Measurements from ENCODE around the gene AMZ2. TPM values are rescaled to one million over a fixed set of nuclear protein-coding genes. Genes with fewer than 3 reads are reported as not detected.
"Not testable (repeated sequence)": the region's sequence is repeated elsewhere in the genome, so short reads cannot be mapped to it uniquely, and the experiment has no call there.

AMZ2 gene
- 100 to 1,000 TPM; 120 to 134 TPM for total RNA-seq

- H3K4me1 Mint-ChIP-seq, result peaks cover 43% of the 10 kb centered on the region
- DNase-seq, result peak; percentile 98
- no peaks in the 10 kb centered on the region for H3K27me3 Mint-ChIP-seq
- peak within 1 kb of the TSS; percentile 93 for H3K4me3 Mint-ChIP-seq
- H3K9me3 Mint-ChIP-seq, result no peaks in the 10 kb centered on the region
- peak within 1 kb of the TSS; percentile 99 for H3K27ac Mint-ChIP-seq
- peaks cover 26% of the 10 kb centered on the region for H3K36me3 Mint-ChIP-seq
These were observed at the start of gene AMZ2 for GRCh38 chr17:68247445-68248198. Gene AMZ2, plus strand, starts transcription at chr17:68248043. Its CDS starts 2,145 bp downstream, at chr17:68250188.

DNA sequence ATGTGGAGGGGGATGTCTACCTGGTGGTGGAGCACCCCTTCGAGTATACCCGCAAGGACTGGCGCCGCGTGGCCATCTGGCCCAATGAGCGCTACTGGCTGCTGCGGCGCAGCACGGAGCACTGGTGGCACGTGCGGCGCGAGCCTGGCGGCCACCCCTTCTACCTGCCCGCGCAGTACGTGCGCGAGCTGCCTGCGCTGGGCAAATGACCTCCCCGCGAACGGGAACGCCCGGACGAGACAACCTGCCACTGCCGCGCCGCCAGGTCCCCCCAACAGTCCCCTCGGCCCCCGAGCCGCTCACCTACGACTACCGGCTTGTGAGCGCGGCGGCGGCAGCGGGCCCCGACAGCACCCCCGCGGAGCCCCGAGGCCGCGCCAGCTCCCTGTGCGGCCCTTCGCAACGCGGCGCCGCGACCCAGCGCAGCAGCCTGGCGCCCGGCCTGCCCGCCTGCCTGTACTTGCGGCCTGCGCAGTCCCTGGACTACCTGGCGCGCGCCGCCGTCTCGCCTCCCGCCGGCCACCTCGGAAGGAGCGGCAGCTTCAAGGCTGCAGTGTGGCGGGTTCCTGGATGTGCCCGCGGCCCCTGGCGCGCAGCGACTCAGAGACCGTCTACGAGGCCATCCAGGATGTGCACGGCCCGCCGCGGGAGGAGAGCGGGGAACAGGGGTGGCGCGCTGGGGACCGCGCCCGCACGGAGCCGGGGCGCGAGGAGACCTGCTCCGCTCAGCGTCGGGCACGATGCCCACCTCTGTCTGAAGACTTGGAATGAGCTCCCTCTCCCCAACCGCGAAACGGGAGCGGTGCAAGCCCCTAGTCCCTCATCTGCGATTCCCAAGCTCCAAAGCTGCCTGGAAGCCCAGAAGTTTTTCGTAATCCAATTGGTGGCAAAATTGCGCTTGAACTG is 48.7 kb upstream of the AMZ2 start:
- Mint-ChIP-seq H3K4me3 (peak overlapping the region; percentile 52), H3K36me3 (no peaks in the 10 kb centered on the region), H3K4me1 (peaks cover 19% of the 10 kb centered on the region), H3K27me3 (peaks cover 66% of the 10 kb centered on the region), H3K27ac (no peak overlapping the region), H3K9me3 (no peaks in the 10 kb centered on the region)
- peak; percentile 53 for DNase-seq

- H3K27me3 Mint-ChIP-seq, result peaks cover 70% of the 10 kb centered on the region
- peak overlapping the region; percentile 25 for H3K27ac Mint-ChIP-seq
- H3K4me1 Mint-ChIP-seq, result peaks cover 22% of the 10 kb centered on the region
- no peaks in the 10 kb centered on the region for H3K36me3 Mint-ChIP-seq
- DNase-seq, result no peak
- no peaks in the 10 kb centered on the region for H3K9me3 Mint-ChIP-seq
- H3K4me3 Mint-ChIP-seq, result peak overlapping the region; percentile 52
These were observed 47.8 kb upstream of the AMZ2 start for GRCh38 chr17:68199837-68200688.

GRCh38 chr17:68200689-68201417 is 47.0 kb upstream of the AMZ2 start:
- Mint-ChIP-seq H3K9me3 (no peaks in the 10 kb centered on the region), H3K4me3 (peak overlapping the region; percentile 52), H3K27ac (peak overlapping the region; percentile 25), H3K36me3 (no peaks in the 10 kb centered on the region), H3K4me1 (peaks cover 22% of the 10 kb centered on the region), H3K27me3 (peaks cover 62% of the 10 kb centered on the region)
- peak; percentile 78 for DNase-seq

GRCh38 chr17:68201418-68201771 is 46.4 kb upstream of the AMZ2 start:
- H3K9me3 Mint-ChIP-seq, H3K27ac Mint-ChIP-seq, H3K36me3 Mint-ChIP-seq, DNase-seq, H3K4me3 Mint-ChIP-seq: not testable (repeated sequence)
- peaks cover 58% of the 10 kb centered on the region for H3K27me3 Mint-ChIP-seq
- H3K4me1 Mint-ChIP-seq, result peaks cover 25% of the 10 kb centered on the region

DNA sequence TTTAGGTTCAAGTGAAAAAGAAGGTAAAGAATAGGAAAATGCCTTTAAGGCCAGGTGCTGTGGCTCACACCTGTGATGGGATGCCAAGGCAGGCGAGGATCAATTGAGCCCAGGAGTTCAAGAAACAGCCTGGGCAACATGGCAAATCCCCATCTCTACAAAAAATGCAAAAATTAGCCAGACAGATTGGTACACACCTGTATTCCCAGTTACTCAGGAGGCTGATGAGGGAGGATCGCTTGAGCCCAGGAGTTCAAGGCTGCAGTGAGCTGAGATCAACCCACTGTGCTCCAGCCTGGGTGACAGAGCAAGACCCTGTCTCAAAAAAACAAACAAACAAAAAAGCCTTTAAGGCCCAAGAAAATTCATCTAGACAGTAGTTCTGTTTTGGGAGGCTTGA is 45.5 kb upstream of the AMZ2 start:
- H3K4me3 Mint-ChIP-seq, DNase-seq, H3K9me3 Mint-ChIP-seq, H3K36me3 Mint-ChIP-seq, H3K27ac Mint-ChIP-seq: not testable (repeated sequence)
- Mint-ChIP-seq H3K27me3 (peaks cover 49% of the 10 kb centered on the region), H3K4me1 (peaks cover 33% of the 10 kb centered on the region)

DNA sequence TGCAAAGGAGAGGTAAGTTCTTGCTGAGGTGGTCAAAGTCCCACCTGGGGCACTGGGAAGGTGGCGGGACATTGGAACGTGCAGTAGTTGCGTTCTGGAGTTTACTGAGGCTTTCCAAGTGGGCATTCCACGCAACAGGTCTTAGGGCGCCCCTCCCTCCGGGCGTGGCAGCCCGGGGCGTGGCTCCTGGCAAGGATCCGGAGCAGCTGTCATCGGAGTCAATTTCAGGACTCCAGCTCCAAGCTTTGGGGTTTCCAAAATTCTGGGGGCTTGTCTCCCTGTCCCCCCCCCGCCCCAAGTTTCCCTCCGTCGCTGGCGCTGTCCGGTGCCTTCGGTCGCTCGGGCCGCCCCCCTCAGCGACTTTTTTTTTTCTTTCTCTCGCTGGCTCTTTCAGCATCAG is 43.1 kb upstream of the AMZ2 start:
- H3K36me3 Mint-ChIP-seq, result no peaks in the 10 kb centered on the region
- peaks cover 29% of the 10 kb centered on the region for H3K4me1 Mint-ChIP-seq
- H3K27me3 Mint-ChIP-seq, result peaks cover 27% of the 10 kb centered on the region
- H3K9me3 Mint-ChIP-seq, result no peaks in the 10 kb centered on the region
- H3K27ac Mint-ChIP-seq, result no peak overlapping the region
- H3K4me3 Mint-ChIP-seq, result peak overlapping the region; percentile 94
- no peak for DNase-seq

DNA sequence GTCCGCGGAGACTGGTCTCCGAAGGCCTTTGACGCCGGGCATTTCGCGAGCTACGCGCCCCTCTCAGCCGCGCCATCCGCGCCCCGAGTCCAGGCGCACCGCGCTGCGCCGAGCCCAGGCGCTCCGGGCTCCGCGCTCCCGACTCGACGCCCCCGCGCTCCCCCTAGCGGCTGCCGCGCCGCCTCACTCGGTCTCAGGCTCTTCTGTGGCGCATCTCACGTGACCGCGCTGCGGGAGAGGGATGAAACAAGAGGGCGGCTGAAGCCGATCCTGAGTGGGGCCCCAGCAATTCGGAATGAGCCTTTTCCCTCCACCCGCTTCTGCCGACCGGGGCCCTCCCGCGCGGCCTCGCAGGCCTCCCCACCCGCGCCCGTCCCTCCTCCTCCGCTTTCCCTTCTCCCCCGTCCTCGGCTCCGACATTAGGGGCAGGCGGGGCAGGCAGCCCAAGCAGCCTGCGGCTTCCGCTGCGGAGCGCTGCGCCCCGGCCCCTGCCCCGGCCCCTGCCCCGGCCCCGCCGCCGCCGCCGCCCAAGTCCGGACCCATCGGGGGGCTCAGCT is 42.5 kb upstream of the AMZ2 start:
- H3K36me3 Mint-ChIP-seq, result peaks cover 3% of the 10 kb centered on the region
- DNase-seq, result peak; percentile 95
- peaks cover 23% of the 10 kb centered on the region for H3K4me1 Mint-ChIP-seq
- H3K27ac Mint-ChIP-seq, result peak overlapping the region; percentile 82
- H3K27me3 Mint-ChIP-seq, result peaks cover 21% of the 10 kb centered on the region
- H3K4me3 Mint-ChIP-seq, result peak overlapping the region; percentile 94
- H3K9me3 Mint-ChIP-seq, result no peaks in the 10 kb centered on the region

DNA sequence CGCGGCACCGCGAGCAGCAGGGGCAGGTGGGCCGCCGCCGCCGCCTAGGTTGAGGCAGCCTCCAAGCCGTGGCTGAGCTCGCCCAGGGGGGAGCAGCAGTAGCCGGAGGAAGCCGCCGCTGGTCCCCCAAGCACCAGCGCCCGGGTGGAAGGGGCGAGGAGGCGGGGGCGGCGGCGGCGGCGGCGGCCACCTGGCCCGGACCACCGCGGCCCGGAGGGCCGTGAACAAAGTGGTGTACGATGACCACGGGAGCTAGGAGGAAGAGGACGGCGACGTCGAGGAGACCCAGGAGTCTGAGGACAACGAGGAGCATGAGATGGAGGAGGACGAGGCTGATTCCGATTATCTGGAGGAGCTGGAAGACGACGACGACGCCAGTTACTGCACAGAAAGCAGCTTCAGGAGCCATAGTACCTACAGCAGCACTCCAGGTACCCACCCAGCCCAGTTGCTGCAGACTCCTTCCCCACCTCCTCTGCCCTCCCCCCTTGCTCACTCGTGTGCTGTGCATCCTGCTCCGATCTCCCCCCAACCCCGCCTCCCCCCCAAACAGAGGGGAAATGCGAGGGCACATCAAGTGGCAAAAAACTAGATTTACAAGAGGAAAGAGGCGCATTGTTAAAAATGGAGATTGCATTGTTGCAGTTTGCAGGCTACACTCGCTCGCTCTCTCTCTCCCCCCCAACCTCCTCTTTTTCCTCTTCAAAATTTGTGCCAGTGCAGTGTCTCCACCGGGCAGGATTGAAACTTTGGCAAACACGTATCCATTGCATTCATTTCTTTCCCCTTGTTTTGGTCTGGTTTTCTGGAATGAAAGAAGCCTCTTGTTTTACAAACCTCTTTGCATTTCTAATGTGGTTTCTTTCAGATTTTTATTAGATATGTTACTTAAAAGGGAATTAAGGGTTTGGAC is 41.8 kb upstream of the AMZ2 start:
- Mint-ChIP-seq H3K27me3 (peaks cover 17% of the 10 kb centered on the region), H3K36me3 (peaks cover 6% of the 10 kb centered on the region), H3K4me3 (peak overlapping the region; percentile 94), H3K27ac (peak overlapping the region; percentile 88), H3K4me1 (peaks cover 22% of the 10 kb centered on the region), H3K9me3 (no peaks in the 10 kb centered on the region)
- peak; percentile 22 for DNase-seq

DNA sequence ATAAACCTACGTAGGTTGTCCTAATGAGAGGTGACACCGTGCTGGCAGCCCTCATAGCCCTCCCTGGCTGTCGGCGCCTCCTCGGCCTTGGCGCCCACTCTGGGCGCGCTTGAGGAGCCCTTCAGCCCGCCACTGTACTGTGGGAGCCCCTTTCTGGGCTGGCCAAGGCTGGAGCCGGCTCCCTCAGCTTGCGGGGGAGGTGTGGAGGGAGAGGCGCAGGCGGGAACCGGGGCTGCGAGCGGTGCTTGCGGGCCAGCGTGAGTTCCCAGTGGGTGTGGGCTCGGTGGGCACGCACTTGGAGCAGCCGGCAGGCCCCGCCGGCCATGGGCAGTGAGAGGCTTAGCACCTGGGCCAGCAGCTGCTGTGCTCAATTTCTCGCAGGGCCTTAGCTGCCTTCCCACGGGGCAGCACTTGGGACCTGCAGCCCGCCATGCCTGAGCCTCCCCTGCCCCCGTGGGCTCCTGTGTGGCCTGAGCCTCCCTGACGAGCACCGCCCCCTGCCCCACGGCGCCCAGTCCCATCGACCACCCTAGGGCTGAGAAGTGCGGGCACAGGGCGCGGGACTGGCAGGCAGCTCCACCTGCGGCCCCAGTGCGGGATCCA is 40.1 kb upstream of the AMZ2 start:
- Mint-ChIP-seq H3K4me3 (no peak overlapping the region), H3K27ac (no peak overlapping the region), H3K4me1 (peaks cover 24% of the 10 kb centered on the region), H3K27me3 (peaks cover 10% of the 10 kb centered on the region), H3K9me3 (no peaks in the 10 kb centered on the region), H3K36me3 (peaks cover 7% of the 10 kb centered on the region)
- DNase-seq, result no peak

DNA sequence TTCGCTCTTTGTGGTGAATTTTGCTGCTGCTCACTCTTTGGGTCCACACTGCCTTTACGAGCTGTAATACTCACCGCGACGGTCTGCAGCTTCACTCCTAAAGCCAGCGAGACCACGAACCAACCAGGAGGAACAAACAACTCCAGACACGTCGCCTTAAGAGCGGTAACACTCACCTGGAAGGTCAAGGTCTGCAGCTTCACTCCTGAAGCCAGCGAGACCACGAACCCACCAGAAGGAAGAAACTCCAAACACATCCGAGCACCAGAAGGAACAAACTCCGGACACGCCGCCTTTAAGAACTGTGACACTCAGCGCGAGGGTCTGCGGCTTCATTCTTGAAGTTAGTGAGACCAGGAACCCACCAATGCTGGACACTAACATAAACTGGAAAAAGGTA is 39.2 kb upstream of the AMZ2 start:
- H3K27ac Mint-ChIP-seq, H3K9me3 Mint-ChIP-seq: not testable (repeated sequence)

GRCh38 chr17:68209191-68209900 is 38.5 kb upstream of the AMZ2 start:
- not testable (repeated sequence) for DNase-seq, H3K27ac Mint-ChIP-seq, H3K4me3 Mint-ChIP-seq, H3K9me3 Mint-ChIP-seq, H3K36me3 Mint-ChIP-seq, H3K27me3 Mint-ChIP-seq
- H3K4me1 Mint-ChIP-seq, result peaks cover 38% of the 10 kb centered on the region

More for the DNA sequence above, 39.2 kb upstream of the AMZ2 start:
- H3K36me3 Mint-ChIP-seq, H3K27me3 Mint-ChIP-seq, H3K4me3 Mint-ChIP-seq, DNase-seq: not testable (repeated sequence)
- peaks cover 31% of the 10 kb centered on the region for H3K4me1 Mint-ChIP-seq
